Stimulated activated CD4-positive, alpha-beta T cell treated with anti-CD3 and anti-CD28 coated beads, Interleukin-4, amount 100 ng/mL, for 48 hours (primary cell): ENCODE results near the gene TCF12.

Experiments used
- DNase-seq, 2 donors: peaks; one replicate each; pipeline ENCODE4 v3.0.0-alpha.2; 2020; ENCODE audit warnings: low read depth in 2 of 2

The TCF12 gene

DNA sequence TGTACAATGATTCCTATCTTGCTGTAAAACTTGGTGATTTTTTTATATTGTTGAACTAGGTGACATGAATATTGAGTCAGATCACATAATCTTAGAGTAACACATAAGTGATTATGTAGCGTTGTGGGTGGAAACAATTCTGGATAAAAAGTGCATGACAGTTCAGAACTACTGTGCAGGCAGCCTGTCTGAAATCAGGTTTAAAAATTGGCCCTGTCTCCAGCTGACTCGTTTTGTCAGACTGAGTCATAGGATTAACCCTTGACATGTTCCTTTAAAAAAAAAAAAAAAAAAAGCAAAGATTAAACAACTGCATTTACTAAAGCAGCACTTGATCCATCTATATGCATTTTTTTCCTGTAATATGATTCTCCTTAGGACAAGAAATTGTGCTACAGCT is 297.8 kb downstream of the TCF12 start:
- no peak for DNase-seq

DNA sequence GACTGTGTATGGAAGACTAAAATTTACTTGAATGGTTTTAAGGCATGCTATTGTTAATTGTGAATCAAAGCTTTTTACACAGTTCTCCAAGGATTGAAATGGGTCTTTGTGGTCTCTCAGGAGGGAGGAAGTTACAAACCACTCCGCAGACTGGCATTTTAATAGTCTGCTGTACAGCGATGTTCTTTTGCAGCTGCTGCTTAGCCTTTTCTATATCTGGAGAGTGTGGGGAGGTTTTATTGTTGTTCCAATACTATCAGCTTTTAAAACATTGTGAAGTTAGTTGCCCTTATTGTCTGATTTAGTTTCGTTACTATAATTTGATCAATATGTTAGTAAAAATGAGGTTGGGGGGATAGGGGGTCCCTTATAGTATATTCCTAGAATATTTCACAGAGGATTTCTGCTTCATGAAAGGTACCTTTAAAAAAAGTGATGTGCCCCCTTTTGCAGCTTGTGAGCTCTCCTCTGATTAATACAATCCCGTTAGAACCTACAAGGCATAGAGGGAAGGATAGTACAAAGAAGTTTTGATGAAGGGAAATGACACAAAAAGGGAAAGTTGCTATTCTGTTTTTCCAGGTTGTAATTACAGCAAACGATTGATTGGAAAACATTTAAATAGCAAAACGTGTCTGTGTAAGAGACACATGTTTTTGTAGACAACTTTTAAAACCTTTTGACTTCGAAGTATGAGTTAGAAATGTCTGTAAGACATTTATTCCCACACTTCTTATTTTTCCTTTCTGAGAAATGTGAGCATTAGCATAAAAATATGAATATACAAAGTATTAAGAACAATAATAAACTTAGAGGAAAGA is 299.5 kb downstream of the TCF12 start:
- DNase-seq = no peak

DNA sequence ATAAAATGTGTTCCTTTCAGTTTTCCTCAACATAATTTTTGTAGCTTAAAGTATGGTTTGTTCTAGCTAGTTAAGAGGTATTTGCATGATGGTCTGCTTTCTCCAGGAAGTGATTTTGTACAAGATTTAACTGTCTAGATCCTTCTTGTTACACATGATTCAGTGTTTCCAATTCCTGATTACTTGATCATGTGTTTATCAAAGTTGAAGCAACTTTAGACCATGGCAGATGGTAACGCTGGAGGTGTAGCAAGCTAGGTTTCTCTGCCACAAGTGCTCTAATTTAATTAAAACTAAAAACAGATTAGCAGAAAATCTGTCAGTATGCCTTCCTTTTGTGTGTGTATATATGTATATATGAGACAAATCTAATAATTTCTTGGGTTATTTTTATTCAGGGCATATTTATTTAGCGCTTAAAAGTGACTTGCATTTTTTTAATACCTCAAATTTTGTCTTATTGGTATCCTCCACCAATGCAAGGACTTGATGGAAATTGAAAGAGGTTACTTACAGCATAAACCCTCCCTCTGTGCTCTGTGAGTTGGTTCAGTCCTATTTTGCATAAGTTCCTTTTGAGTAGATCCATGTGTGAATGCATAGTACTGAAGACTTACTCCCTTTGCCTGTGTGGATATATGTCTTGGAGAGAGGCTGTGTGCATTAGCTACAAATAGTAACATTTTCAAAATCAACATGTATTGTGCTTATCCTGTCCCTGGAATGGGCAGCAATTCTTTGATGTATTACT is 300.6 kb downstream of the TCF12 start:
- no peak for DNase-seq

DNA sequence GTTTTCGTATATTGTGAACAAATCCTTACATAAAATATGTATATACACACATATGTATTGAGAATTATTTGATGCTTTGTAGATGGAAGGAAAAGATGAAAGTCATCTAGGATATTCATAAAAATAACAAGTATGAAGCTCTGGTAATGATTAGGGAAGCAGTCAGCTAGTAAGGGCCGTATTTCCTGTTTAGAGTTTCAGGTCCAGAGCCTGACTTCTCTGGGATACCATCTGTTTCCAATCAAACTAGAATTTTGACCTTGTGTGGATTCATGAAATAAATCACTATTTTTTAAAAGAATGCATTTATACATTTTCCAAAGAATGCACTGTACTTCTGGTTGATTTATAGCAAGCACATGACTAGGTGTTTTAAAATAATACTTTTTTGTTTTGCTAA is 301.8 kb downstream of the TCF12 start:
- no peak for DNase-seq

DNA sequence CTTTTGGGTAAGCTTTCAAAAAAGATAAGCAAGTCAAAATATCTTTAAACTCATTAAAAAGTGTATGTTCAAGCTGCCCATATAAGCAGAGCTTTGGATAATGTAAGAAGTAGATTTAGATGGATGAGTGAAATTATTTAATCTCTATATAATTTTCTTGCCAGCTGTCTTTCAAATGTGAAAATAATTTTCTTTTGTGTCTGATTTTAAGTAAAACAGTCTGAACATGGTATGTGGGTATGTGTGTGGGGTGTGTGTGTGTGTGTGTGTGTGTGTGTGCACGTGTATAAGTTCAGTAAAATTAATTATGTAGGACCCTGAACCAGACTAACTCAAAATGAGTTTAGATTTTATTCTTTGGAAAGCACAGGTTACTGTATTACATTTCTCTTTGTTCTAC is 302.7 kb downstream of the TCF12 start:
- DNase-seq = no peak

DNA sequence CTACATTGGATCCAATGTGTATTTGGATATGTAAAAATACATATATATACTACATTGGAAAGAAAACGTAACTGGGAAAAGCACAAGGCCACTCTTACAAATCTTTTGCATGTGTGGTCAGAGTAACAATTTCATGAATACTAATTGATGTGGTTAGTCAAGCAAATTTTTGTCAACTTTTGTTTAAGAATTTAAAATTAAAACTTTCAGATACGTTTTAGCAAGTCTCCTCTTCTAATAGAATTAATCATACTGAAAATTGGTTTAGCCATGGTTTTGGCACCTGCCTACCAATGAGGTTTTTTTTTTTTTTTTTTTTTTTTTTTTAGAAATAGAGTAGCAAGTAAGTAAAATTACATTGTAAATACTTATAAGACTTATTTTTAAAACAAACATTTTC is 304.9 kb downstream of the TCF12 start:
- no peak for DNase-seq

DNA sequence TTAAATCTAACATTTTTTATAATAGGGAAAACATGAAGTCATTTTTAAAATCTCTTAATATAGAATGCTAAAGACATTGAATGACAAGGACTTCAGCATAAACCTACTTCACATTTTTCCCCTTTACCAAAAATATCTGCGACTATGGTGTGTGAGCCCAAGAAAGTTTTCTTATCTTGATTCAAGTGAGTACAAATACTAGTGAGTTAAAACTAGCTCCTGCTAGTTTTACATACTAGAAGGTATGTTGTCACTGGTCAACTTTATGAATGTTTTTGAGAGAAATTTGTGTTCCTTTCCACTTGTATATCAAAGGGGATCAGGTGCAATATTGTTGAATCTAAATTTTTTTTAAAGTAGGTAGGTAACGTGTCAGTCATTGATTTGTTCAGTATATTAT is 305.4 kb downstream of the TCF12 start:
- no peak for DNase-seq

DNA sequence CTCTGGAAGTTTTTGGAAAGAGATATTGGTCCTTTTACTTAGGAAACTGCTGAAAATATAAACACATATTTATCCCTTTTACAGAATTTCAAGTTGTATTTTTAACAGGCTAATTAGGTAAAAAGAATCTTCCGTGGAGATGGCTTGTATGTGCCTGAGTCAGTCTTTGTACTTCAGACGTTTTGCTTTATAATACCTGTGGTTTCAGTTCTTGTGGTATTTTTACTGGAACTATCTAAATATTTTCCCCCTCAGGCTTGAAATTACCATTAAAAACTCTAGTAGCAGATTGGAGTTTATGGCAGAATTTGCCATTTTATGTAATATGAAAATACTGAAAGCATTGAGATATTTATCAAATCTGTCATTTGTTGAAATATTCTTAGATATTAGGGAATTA is 306.2 kb downstream of the TCF12 start:
- DNase-seq = no peak

DNA sequence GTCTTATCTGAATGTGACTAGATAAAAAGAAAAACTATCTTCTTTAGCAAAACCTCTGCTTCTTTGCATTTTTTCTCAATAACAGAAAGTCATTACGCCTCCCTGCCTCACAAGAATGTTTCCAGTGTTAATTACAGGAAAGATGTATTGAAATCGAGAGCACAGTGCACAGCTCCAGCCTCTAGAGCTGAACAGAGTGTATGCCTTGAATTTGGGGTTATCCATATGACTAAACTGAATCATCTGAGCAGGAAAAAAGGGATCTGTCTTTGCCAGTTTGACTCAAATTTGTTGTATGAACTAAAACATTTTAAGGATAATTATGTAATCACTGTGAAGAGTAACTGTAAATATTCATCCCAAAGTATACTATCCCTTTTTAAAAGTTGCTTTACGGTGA is 308.7 kb downstream of the TCF12 start:
- DNase-seq = no peak

DNA sequence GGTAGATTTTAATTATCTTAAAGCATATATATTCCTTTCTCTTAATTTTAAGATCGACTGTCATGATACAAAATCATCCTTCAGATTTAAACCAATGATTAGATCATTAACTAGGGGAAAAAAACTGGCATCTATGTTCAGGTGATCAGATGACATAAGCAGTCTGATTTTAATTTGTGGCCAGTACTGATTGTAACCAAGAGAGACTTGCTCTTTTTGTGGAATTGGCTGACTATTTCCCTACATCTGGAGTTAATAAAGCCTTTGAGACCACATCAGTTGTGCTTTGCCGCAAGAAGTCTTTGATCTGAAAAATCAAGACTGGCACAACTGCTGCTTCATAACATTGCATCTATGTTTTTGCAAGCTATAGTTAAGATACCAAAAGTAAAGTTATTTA is 309.5 kb downstream of the TCF12 start:
- no peak for DNase-seq

DNA sequence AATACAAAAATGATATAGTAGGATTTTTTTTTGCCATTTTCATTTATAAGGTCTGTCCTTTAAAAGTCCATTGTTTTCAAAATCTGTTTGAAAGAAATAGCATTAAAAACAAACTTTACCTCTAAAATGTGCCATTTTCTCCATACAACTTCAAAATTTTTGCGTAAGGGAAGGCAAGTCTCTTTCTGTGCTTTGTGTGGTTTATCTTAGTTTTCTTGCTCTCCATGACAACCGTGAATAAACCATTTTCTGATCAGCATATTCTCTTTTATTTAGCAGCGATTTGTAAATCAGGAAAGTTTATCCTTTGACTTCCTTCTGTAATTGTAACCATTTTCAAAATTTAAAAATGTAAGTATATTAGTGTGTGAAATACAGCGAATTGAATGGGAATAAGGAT is 310.0 kb downstream of the TCF12 start:
- no peak for DNase-seq

DNA sequence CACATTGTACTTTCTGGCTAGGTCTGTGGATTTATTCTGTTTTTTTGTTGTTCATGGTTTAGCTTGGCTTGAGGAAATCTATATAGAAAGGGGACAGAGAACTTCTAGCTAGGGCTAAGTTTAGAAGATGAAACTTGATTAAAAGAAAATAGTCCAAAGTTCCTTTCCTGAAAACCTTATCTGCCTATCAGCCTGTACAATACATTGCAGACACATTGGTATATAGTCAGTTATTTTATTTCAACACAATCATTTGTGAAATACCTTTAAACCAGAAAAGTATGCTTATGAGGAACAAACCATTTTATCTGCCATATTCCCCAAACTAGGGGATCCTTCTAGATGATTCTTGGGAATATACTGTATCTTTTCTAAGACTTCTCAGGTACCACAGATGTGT is 310.6 kb downstream of the TCF12 start:
- no peak for DNase-seq

DNA sequence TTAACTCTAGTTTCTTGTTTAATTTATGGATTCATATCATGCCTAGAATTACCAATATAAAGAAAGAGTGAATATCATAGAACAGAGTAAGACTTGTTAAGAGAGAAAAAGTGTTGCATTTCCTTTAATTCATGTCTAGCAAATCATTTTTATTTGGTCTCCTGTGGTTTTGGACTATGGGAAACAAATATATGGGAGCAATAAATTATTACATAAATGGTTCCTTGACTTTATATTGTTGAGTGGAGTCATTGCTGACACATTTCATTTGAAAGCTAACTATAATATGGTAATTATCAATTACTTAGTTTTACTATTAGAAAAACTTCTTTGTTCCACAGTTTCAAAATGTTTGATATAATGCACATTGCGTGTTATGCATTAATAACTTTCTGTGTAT is 313.1 kb downstream of the TCF12 start:
- no peak for DNase-seq

DNA sequence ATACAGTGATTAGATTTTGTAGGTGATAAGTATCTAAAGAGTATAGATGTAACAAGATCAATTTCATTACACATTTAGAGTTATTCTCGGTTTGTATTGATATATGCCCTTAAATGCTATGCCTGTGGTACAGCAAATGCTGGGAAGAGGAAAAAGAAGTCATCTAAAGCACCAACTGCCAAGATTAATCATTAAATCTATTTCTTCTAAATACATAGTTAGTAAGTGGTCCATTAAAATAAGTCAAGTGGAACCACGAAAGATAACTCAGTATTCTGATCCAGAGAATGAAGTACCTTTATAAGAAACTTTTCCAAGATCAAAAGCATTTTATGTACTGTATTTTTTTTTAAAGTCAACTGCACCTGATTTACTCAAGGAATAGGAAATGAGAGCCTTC is 315.7 kb downstream of the TCF12 start:
- DNase-seq = no peak

DNA sequence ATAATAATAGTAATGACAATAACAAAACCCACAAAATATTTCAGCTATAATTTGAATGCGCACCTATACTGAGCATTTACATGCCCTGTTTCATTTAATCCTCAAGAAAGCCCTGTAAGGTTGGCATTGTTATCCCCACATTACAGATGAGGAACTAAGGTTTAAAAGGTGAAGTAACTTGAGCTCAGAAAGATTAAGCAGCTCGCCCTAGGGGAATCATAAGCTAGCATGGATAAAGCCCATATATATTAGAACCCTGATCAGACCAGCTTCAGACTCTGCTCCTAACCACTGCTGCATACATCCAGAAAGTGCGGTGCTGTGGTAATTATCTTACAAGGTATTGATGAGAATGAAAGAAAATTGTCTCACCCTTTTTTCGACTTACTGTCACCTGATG is 316.7 kb downstream of the TCF12 start:
- no peak for DNase-seq

DNA sequence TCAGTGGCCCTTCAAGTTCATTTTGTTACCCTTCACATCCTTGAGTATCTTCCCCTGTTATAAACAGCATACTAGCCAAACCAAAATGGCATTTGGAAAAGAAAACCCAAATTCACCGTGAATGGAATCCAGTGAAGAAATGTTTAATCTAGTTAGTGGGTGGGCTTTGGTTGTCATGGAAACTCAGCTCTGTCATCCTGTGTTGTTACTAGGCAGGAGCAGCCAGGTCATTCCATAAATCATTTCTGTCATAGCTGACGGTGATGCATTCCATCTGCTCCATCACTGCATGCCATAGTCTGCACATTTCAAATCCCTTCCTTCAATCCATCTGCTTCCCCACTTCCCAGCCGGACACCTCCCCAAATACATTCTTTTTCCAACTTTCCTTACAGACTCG is 317.4 kb downstream of the TCF12 start:
- DNase-seq = no peak

DNA sequence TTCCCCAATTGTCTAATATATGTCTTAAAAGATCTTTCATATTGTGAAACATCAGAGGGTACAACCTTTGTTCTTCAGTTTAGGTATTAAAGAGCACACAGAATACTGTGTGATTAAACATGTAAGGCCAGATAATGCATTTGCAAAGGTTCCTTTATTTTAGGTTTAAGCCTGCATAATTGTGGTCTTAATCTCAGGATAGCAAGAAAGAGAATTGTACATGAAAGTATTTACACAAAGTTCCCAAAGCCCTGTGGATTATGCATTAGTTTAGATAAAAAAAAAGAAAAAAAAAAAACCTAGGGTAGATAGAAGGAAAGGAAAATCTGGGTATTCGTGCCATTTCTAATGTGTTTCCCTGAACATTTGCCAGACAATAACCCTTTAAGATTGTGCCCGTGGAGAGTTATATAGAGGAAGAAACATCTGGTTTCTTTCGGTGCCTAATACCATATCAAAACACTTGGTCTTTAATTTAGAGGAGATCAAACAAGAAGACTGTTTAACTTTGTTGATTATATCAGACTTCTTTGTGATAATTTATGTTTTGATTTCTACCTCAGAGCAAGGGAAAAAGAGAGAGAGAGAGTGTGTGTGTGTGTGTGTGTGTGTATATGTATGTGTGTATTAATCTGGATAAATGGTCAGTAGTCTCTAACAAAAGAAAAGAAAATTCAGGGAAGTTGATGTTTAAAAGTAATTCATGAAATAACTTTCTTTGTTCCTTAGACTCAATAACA is 318.3 kb downstream of the TCF12 start:
- DNase-seq = no peak

DNA sequence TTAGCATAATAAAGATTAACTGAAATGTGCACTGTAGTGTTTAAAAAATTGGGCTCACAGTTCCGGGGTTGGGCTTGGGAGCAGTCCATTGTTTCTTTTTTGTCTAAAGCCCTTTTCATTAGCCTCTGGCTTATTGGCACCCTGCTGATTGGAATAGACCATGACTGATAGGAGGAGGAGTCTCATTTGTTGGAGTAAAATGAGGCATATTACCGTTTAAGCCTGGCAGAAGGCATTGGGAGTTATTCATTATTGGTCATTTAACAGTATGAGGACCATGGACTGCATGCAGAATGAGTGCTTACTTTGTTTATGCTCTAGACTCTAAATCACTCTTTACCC is 318.8 kb downstream of the TCF12 start:
- no peak for DNase-seq

DNA sequence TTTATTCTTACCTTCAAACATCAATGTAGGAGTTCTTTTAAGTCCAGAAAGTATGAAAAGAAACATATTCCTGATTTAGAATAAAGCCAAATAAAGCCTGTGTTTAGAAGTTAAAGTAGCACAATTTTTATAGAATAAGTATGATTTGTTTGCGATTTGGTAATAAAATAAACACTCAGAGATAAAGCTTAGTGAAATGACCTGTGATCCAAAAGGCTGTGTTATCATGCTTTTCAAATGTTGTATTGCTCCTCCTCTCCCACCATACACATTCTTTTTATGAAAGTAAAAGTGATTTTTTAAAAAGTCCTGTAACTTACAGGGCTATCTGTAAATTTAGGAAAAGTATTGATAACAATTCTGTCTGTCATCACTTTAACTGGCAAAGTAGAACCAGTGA is 319.2 kb downstream of the TCF12 start:
- no peak for DNase-seq

DNA sequence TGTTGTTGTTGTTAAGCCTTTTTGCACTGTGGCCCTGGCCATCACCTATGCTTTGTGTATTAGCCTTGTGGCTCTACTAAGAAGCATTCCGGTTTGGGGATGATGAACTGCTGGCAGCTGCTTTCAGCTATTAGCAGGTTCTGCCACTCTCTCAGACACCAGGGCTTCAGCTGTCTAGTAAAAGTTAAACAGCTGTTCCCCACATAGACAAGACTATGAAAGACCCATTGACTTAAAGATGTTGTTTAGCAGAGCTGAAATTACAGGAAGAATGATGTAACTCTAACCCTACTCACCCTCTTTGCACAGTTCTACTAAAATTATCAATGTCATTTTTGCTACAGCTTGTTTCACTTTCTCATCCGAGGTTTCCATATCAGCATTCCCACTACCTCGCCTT is 326.7 kb downstream of the TCF12 start:
- DNase-seq = no peak

DNA sequence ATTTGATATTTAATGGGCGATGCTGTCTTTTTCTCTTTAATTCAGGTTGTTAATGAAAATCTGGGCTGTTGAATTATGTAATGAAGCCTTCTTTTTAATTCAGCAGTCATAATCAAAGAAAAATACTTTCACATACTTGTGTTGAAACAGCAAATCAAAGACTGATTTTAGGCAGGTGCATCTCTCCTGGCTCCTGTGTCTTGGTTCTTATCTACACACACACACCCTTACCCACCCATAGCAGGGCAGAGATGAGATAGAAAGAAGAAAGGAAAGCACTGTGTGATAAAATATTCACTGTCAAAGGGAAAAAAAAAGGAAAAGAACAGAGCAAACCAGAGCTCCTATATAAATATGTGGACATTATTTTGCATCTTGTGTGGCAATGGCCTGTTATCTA is 327.3 kb downstream of the TCF12 start:
- DNase-seq = no peak

DNA sequence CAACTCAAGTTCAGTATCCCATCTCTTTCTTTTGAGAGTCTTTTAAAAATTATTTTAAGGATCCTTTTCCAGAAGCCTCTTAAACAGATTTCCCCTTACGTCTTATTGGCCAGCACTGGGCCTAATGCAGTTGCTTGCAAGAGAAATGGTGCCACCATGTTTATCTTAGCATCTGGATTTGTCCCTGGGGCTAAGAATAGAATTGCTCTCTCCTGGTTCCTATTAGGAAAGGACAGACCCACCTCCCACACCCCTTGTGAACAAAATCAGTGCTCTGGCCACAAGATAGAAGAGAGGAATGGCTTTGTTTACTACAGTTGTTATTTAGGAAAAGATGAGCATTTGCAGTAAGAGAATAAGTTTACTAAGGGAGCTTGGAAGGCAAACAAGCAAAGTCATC is 329.6 kb downstream of the TCF12 start:
- DNase-seq = no peak

DNA sequence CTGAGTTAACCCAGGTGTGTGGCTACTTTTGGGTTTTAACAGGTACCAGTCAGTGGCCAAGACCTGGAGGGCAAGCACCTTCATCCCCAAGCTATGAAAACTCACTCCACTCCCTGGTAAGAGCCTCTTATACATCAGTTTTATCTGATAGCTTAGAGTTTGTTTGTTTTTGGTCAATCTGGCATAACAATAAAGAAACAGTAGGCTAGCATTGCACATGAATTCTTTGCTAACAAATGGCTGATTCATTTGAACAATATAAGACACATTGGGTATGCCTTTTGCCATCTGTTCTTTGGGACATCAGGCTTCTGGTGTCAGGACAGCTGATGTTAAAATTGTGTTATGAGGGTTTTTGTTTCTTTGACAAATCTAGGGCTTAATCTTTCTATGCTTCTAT is 332.9 kb downstream of the TCF12 start:
- no peak for DNase-seq
